GM21367 (cell line): ENCODE measurements around the gene OR4F17.
"Not testable (repeated sequence)": the region's sequence is repeated elsewhere in the genome, so short reads cannot be mapped to it uniquely, and the experiment has no call there.

ENCODE experiments used
- ATAC-seq: cut with Tn5 transposase; IDR thresholded peaks from one replicate; pipeline ENCODE4 v1.9.1; 2021; ENCODE audit not compliant: unreplicated experiment

OR4F17 gene

GRCh38 chr19:106804-107203, at the start of gene OR4F17:
TSS of gene OR4F17 (plus strand) at chr19:107104. CDS start at chr19:110679, 3,575 bp downstream.
- not testable (repeated sequence) for ATAC-seq

DNA sequence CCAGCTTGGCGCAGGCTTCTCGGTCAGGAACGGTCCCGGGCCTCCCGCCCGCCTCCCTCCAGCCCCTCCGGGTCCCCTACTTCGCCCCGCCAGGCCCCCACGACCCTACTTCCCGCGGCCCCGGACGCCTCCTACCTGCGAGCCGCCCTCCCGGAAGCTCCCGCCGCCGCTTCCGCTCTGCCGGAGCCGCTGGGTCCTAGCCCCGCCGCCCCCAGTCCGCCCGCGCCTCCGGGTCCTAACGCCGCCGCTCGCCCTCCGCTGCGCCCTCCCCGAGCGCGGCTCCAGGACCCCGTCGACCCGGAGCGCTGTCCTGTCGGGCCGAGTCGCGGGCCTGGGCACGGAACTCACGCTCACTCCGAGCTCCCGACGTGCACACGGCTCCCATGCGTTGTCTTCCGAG, 36.1 kb upstream of the OR4F17 start:
- not testable (repeated sequence) for ATAC-seq

- not testable (repeated sequence) for ATAC-seq
These were observed 24.0 kb upstream of the OR4F17 start for GRCh38 chr19:82864-83263.

DNA sequence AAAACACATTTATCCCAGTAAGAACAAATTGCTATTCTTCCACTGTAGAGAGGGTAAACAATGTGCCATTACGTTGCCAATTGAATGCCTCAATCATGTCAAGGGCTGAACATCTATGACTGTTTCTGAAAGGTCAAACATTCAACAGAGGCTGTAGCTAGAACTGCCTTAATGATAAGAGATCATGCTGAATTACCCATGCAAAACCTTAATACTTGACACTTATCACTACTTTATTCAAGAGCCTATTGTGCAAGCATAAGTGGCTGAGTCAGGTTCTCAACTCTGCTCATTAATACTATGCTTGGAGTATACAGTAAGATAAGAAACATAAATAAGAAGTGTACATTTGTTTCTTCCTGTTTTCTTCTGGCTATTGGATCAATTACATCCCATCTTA, 23.3 kb upstream of the OR4F17 start:
- ATAC-seq = not testable (repeated sequence)

DNA sequence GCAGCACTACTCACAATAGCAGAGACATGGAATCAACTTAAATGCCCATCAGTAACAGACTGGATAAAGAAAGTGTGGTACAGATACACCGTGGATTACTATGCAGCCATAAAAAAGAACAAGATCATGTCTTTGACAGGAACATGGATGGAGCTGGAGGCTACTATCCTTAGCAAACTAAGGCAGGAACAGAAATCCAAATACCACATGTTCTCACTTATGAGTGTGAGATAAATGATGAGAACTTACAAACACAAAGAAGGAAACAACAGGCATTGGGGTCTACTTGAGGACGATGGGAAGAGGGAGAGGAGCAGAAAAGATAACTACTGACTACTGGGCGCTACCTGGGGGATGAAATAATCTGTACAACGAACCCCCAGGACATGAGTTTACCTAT, 16.2 kb upstream of the OR4F17 start:
- not testable (repeated sequence) for ATAC-seq

GRCh38 chr19:94794-95193, 12.1 kb upstream of the OR4F17 start:
- ATAC-seq = not testable (repeated sequence)

GRCh38 chr19:97647-98046, 9.3 kb upstream of the OR4F17 start:
- ATAC-seq = not testable (repeated sequence)

GRCh38 chr19:120443-121140, 13.7 kb downstream of the OR4F17 start:
- ATAC-seq = not testable (repeated sequence)
